ENCODE results near the gene COBL. TPM values are rescaled to one million over a fixed set of nuclear protein-coding genes. Genes with fewer than 3 reads are reported as not detected.

COBL gene
- total and polyA plus RNA-seq, 12 donors = 15.5 to 109 (median 87.8) TPM

DNA sequence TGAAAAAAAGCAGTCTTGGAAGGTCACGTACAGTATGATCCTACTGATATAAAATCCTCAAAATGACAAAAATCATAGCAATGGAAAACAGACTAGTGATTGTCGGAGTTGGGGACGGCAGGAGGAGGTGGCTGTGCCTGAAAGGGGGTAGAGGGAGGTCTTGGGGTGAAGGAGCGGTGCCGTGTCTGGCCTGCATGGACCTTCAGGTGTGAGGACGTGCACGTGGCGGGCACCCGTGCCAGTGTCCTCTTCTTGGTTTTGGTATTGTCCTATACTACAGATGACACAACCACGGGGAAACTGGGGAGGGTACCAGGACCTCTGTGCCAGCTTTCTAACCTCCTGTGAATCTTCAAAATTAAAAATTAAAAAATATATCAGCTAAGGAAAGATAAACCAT lies 73.0 kb downstream of the COBL start:
- intact Hi-C loops (cut with DNase I) = loop anchor here in 1 of 10 donors (10.0 kb wide), 1 partner anchor 59 kb away; no protein-coding TSS in a partner anchor
- peaks cover 0 to 32% (median 8%) of the 10 kb centered on the region in 9 donors for H3K4me1 ChIP-seq
- TF ChIP-seq, protein P1, sequence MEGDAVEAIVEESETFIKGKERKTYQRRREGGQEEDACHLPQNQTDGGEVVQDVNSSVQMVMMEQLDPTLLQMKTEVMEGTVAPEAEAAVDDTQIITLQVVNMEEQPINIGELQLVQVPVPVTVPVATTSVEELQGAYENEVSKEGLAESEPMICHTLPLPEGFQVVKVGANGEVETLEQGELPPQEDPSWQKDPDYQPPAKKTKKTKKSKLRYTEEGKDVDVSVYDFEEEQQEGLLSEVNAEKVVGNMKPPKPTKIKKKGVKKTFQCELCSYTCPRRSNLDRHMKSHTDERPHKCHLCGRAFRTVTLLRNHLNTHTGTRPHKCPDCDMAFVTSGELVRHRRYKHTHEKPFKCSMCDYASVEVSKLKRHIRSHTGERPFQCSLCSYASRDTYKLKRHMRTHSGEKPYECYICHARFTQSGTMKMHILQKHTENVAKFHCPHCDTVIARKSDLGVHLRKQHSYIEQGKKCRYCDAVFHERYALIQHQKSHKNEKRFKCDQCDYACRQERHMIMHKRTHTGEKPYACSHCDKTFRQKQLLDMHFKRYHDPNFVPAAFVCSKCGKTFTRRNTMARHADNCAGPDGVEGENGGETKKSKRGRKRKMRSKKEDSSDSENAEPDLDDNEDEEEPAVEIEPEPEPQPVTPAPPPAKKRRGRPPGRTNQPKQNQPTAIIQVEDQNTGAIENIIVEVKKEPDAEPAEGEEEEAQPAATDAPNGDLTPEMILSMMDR (IDR thresholded peaks at IDR 0.05) = no peak
- no peaks in the 10 kb centered on the region for H3K27me3 ChIP-seq
- no peaks in the 10 kb centered on the region for H3K36me3 ChIP-seq
- no peak overlapping the region for H3K4me3 ChIP-seq
- no peaks in the 10 kb centered on the region for H3K9me3 ChIP-seq
- ATAC-seq (no peak), DNase-seq (no peak)
- H3K27ac ChIP-seq = no peak overlapping the region
- 90 to 93% methylated on average over 10 of the region's 10 CpGs for WGBS, 2 donors

DNA sequence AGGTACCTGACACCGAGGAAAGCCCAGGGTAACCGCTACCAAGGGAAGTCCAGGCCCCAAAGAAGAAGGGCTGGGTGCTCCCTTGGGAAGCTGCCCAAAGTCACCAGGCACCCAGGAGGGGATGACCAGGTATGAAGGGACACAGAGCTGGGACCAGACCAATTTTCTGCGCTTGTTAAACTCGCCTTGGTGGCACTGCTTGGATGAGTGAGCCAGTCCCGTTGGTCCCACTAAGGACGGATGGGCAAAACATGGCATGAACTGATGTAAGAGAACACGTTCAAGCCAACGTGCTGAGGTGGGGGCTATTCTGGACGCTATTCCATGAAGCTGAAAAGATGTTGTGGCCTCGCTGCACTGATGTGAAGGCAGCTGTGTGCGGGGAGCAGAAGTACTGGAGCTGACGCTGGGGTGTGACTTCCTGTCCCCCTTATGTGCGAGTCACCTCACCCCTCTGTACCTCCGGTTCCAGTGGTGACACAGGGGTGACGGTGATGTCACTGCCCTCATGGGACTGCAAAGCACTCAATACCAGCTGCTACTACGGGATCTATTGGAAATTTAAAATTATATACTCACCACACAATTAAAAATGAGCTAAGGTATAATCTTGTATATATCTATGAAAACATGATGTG lies 73.6 kb downstream of the COBL start:
- intact Hi-C loops (cut with DNase I) = loop anchor here in 1 of 10 donors (10.0 kb wide), 1 partner anchor 58 kb away; no protein-coding TSS in a partner anchor
- H3K27ac ChIP-seq = no peak overlapping the region
- no peak for ATAC-seq
- H3K36me3 ChIP-seq = no peaks in the 10 kb centered on the region
- H3K9me3 ChIP-seq = no peaks in the 10 kb centered on the region
- H3K27me3 ChIP-seq = no peaks in the 10 kb centered on the region
- no peak for DNase-seq
- TF ChIP-seq, protein P1 (IDR thresholded peaks at IDR 0.05) = no peak
- peaks cover 0 to 39% (median 8%) of the 10 kb centered on the region in 9 donors for H3K4me1 ChIP-seq
- no peak overlapping the region for H3K4me3 ChIP-seq
- 84% methylated on average over 16 of the region's 16 CpGs for WGBS, 2 donors

DNA sequence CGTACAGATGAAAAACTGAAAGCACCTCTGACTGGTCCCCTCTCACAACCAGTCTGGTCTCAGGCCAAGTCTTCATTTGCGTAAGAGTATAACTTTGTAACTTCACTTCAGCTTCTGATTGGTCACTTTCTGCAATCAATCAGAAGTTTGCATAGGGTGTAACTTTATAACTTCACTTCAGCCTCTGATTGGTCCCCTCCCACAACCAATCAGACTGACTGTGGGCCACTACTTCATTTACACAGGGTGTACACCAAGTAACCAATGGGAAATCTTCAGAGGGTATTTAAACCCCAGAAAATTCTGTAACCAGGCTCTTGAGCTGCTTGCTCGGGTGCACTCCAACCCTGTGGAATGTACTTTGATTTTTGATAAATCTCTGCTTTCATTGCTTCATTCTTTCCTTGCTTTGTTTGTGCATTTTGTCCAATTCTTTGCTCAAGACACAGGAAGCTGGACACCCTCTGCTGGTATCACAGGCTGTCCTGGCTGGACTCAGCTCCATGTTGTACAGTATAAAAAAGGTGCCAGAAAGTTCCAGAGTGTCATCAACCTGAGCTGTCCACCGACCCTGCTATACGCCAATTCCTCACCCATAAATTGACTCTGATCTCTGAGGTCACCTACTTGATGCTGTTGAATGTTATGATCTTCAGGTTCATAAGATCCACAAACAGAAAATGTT lies 74.5 kb downstream of the COBL start:
- intact Hi-C loops (cut with DNase I) = loop anchor here in 1 of 10 donors (10.0 kb wide), 1 partner anchor 57 kb away; no protein-coding TSS in a partner anchor
- Histone ChIP-seq H3K4me1 (peaks cover 0 to 38% (median 8%) of the 10 kb centered on the region in 9 donors), H3K9me3 (no peaks in the 10 kb centered on the region), H3K4me3 (no peak overlapping the region), H3K36me3 (no peaks in the 10 kb centered on the region), H3K27me3 (no peaks in the 10 kb centered on the region), H3K27ac (no peak overlapping the region)
- ATAC-seq (no peak), DNase-seq (no peak)
- TF ChIP-seq, protein P1 (IDR thresholded peaks at IDR 0.05) = no peak
- WGBS, 2 donors = 85 to 91% methylated on average over 5 of the region's 5 CpGs

GRCh38 chr7:51240868-51241267 lies 75.7 kb downstream of the COBL start:
- H3K36me3 ChIP-seq = no peaks in the 10 kb centered on the region
- TF ChIP-seq, protein P1 (IDR thresholded peaks at IDR 0.05) = no peak
- ATAC-seq = no peak
- DNase-seq = no peak
- H3K4me3 ChIP-seq = no peak overlapping the region
- peaks cover 0 to 27% (median 7%) of the 10 kb centered on the region in 9 donors for H3K4me1 ChIP-seq
- intact Hi-C loops (cut with DNase I) = loop anchor here in 1 of 10 donors (10.0 kb wide), 1 partner anchor 56 kb away; no protein-coding TSS in a partner anchor
- no peaks in the 10 kb centered on the region for H3K27me3 ChIP-seq
- WGBS, 2 donors = 73 to 78% methylated on average over 4 of the region's 4 CpGs
- no peaks in the 10 kb centered on the region for H3K9me3 ChIP-seq
- H3K27ac ChIP-seq = no peak overlapping the region

All from heart right ventricle (tissue), 16 donors.